Measurements from ENCODE around the gene OR2T12.
A peak's percentile ranks its signal among the peaks of the same experiment; 100 is the strongest.
"Not testable (repeated sequence)": the region's sequence is repeated elsewhere in the genome, so short reads cannot be mapped to it uniquely, and the experiment has no call there.

The OR2T12 gene

GRCh38 chr1:248303324-248303723, at the start of gene OR2T12:
Gene OR2T12 (minus strand): TSS chr1:248303424. CDS start chr1:248295578, 7,846 bp downstream.
- no peak for DNase-seq

- DNase-seq: no peak
Observed at GRCh38 chr1:248348475-248348874, 45.3 kb upstream of the OR2T12 start, which contains the start of gene OR14C36. Gene OR14C36 (plus strand): TSS chr1:248348775. CDS start chr1:248348775, 0 bp downstream.

GRCh38 chr1:248343451-248343850, 40.2 kb upstream of the OR2T12 start:
- DNase-seq: no peak

- DNase-seq: no peak
Observed at GRCh38 chr1:248324468-248324867, 21.2 kb upstream of the OR2T12 start, which contains the start of gene OR2M7. Gene OR2M7 (minus strand): TSS chr1:248324568. CDS start chr1:248324568, 0 bp downstream.

- no peak for DNase-seq
Observed at GRCh38 chr1:248316796-248317195, 13.6 kb upstream of the OR2T12 start.

GRCh38 chr1:248306740-248307139, 3.5 kb upstream of the OR2T12 start:
- not testable (repeated sequence) for DNase-seq

GRCh38 chr1:248306103-248306502, 2.9 kb upstream of the OR2T12 start:
- no peak for DNase-seq

GRCh38 chr1:248305672-248306071, 2.4 kb upstream of the OR2T12 start:
- not testable (repeated sequence) for DNase-seq

GRCh38 chr1:248288391-248288790, 14.8 kb downstream of the OR2T12 start:
- DNase-seq: no peak

- DNase-seq: no peak
Observed at GRCh38 chr1:248277876-248278275, 25.3 kb downstream of the OR2T12 start, which contains the start of gene OR2T33. Gene OR2T33 (minus strand): TSS chr1:248277976. CDS start chr1:248273814, 4,162 bp downstream.

- DNase-seq: not testable (repeated sequence)
Observed at GRCh38 chr1:248273225-248273624, 30.0 kb downstream of the OR2T12 start.

- DNase-seq: no peak
Observed at GRCh38 chr1:248268178-248268577, 35.0 kb downstream of the OR2T12 start.

GRCh38 chr1:248259309-248259708, 43.9 kb downstream of the OR2T12 start:
- DNase-seq: not testable (repeated sequence)

GRCh38 chr1:248243204-248243603, 60.0 kb downstream of the OR2T12 start:
- DNase-seq: peak in 1 of 2 donors; percentile 2
